Thoracic aorta (tissue), 2 donors: Measurements from ENCODE around the gene SAPCD2. TPM values are rescaled to one million over a fixed set of nuclear protein-coding genes. Genes with fewer than 3 reads are reported as not detected.

Experiments used
- ATAC-seq: fragments of 150-250 bp; one replicate; pipeline ENCODE4 v1.8.0; 2017; ENCODE audit warnings: low read depth; ENCODE audit not compliant: insufficient number of reproducible peaks, low FRiP score
- DNase-seq: peaks from one replicate; pipeline ENCODE4 v3.0.0-alpha.2; 2020; ENCODE audit warnings: low spot score
- H3K27ac ChIP-seq, 2 donors: fragments of 200-600 bp; sonication (generic); 1 replicate in 1 of 2; 2 replicates in 1 of 2; pipeline ENCODE4 v1.5.1; 2016; ENCODE audit warnings: mild to moderate bottlenecking in 2 of 2, moderate library complexity in 2 of 2
- H3K27me3 ChIP-seq: fragments of 200-600 bp; sonication (generic); replicated peaks from 2 replicates; pipeline ENCODE4 v1.6.0; 2016; ENCODE audit warnings: mild to moderate bottlenecking; ENCODE audit not compliant: insufficient read depth
- H3K36me3 ChIP-seq: fragments of 200-600 bp; sonication (generic); one replicate; pipeline ENCODE4 v1.5.1; 2016
- H3K4me1 ChIP-seq, 2 donors: fragments of 200-600 bp; sonication (generic); 1 replicate in 1 of 2; 2 replicates in 1 of 2; pipeline versions ENCODE4 v1.5.1 to v1.6.0; 2016; ENCODE audit warnings: low read depth in 2 of 2, mild to moderate bottlenecking in 1 of 2; ENCODE audit not compliant: control insufficient read depth in 1 of 2
- H3K4me3 ChIP-seq: fragments of 200-600 bp; sonication (generic); 2 replicates; pipeline ENCODE4 v1.5.1; 2016; ENCODE audit warnings: mild to moderate bottlenecking
- H3K9me3 ChIP-seq: fragments of 200-600 bp; sonication (generic); 2 replicates; pipeline ENCODE4 v1.5.1; 2016
- CTCF ChIP-seq: fragments of 200-600 bp; sonication (generic); IDR thresholded peaks from one replicate; pipeline ENCODE4 v1.5.1; 2019; ENCODE audit warnings: antibody characterized with exemption
- total RNA-seq, 2 donors: library from RNA; depleted of rRNA; stranded (reverse); fragments of >200 nt; gene quantifications; one replicate each; pipeline versions ENCODE4 v1.1.0 to v1.2.3, GENCODE V29; 2016

SAPCD2 gene
- total RNA-seq, 2 donors from 2014 or later: 0.41 to 0.92 TPM

DNA sequence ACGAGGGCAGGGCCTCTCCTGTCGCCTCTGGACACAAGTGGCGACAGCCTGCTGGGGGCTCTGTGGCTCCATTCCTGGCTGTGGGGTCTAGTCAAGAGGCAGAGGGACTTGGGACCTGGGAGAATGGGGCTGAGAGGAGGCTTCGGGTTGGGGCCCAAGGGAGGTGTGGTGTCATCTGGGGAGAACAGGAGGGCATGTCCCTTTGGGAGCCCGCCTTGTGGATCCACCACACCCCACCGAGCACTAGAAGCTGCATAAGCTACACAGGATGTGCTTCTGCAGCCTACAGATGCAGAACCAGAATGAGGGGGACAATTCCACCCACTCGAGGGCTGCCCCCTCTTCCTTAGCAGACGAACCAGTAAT lies 12.6 kb upstream of the SAPCD2 start:
- no peaks in the 10 kb centered on the region for H3K9me3 ChIP-seq
- no peak for TF ChIP-seq CTCF
- peaks cover 20 to 42% of the 10 kb centered on the region in 2 donors for H3K4me1 ChIP-seq
- H3K27me3 ChIP-seq: no peaks in the 10 kb centered on the region
- no peak overlapping the region for H3K4me3 ChIP-seq
- peaks cover 10% of the 10 kb centered on the region for H3K36me3 ChIP-seq
- DNase-seq: no peak
- peak overlapping the region in 1 of 2 donors; percentile 61 for H3K27ac ChIP-seq
- ATAC-seq: no peak

DNA sequence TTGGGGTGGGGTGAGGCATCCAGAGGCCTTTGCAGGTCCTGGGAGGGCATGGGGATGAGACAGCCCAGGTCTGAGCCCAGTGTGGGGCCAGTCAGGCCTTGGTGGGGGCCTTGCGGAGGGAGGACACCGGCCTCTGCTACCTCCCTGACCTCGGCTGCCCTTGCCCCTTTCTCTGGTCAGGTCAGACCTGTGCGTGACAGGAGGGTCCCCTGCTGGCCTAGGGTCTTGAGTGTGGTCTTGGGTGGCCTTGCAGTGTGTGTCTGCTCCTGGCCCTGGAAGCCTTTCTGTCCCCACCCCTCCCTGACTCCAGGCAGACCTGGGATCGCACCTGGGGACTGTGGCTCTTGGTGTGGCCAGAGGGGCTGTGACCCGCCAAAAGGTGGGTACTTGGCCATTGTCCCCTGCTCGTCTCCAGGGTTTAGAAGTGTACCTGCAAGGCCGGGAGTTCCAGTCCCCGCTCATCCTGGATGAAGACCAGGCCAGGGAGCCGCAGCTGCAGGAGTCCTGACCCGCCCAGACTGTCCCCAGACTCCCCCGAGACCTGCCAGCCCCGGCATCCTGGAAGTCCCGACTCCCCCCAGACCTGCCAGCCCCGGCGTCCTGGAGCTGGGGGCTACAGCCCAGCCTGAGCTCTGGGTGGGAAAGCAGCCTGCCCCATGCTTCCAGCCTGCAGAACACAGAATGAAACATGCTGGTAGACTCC lies 12.0 kb upstream of the SAPCD2 start:
- no peak overlapping the region for H3K4me3 ChIP-seq
- peaks cover 16 to 41% of the 10 kb centered on the region in 2 donors for H3K4me1 ChIP-seq
- DNase-seq (no peak), ATAC-seq (no peak)
- peaks cover 10% of the 10 kb centered on the region for H3K36me3 ChIP-seq
- H3K27me3 ChIP-seq: no peaks in the 10 kb centered on the region
- no peak for TF ChIP-seq CTCF
- H3K27ac ChIP-seq: no peak overlapping the region
- H3K9me3 ChIP-seq: no peaks in the 10 kb centered on the region

GRCh38 chr9:137080260-137081122 lies 10.1 kb upstream of the SAPCD2 start:
- DNase-seq (no peak), ATAC-seq (no peak)
- Histone ChIP-seq H3K9me3 (no peaks in the 10 kb centered on the region), H3K27ac (no peak overlapping the region), H3K4me1 (peaks cover 13 to 34% of the 10 kb centered on the region in 2 donors), H3K36me3 (peaks cover 10% of the 10 kb centered on the region), H3K4me3 (no peak overlapping the region), H3K27me3 (no peaks in the 10 kb centered on the region)
- no peak for TF ChIP-seq CTCF

DNA sequence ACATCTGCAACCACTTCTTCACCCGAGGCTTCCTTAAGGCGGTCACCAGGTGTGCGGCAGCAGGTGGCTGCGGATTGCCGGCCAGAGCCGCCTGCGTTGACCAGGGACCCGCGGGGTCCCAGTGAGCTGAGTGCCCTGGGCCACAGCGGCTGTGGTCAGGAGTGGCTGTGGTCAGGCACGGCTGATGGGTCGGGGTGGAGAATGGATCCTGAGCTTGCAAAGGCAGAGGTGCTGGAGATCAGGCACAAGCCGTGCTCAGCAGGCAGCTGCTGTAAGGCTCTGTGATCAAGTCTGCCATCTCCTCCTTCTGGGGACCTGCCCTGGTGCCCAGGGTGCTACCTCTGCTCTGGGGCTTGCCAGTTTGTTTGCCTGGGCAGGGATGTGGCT lies 9.0 kb upstream of the SAPCD2 start:
- Histone ChIP-seq H3K36me3 (peaks cover 10% of the 10 kb centered on the region), H3K27me3 (no peaks in the 10 kb centered on the region), H3K4me3 (no peak overlapping the region), H3K27ac (no peak overlapping the region), H3K4me1 (peaks cover 11 to 30% of the 10 kb centered on the region in 2 donors), H3K9me3 (no peaks in the 10 kb centered on the region)
- no peak for DNase-seq
- ATAC-seq: no peak
- no peak for TF ChIP-seq CTCF

DNA sequence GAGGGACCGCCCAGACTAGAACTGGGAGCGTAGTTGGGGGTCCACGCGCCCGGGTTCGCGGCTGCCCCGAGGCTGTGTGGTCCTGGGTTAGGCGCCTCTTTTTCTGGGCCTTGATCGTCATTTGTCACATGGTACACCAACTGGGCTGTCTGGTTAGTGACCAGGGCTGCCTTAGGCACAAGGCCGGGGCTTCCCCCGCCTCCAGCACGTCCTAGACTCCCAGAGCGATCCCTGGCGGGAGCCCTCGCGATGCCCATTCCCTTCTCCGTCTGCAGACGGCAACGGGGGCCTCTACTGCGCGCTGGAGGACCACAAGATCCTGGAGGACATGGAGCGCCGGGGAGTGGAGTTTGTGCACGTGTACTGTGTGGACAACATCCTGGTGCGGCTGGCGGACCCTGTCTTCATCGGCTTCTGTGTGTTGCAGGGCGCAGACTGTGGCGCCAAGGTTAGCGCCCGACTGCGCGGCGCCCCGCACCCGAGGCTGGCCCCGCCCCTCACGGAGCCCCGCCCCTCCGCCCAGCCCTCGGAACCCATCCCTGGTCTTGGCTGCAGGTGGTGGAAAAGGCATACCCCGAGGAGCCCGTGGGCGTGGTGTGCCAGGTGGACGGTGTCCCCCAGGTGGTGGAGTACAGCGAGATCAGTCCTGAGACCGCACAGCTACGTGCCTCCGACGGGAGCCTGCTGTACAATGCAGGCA lies 8.5 kb upstream of the SAPCD2 start:
- Histone ChIP-seq H3K27me3 (no peaks in the 10 kb centered on the region), H3K4me1 (peaks cover 11 to 30% of the 10 kb centered on the region in 2 donors), H3K9me3 (no peaks in the 10 kb centered on the region), H3K4me3 (peak overlapping the region; percentile 80), H3K36me3 (peaks cover 10% of the 10 kb centered on the region), H3K27ac (no peak overlapping the region)
- no peak for DNase-seq
- ATAC-seq: no peak
- TF ChIP-seq CTCF: no peak
